A549 treated with AZD9567 at 1 μM for 4 hours (cell line): Measurements from ENCODE around the gene SPATA24. TPM values are rescaled to one million over a fixed set of nuclear protein-coding genes. Genes with fewer than 3 reads are reported as not detected.

Experiments
- total RNA-seq: library from RNA; stranded (reverse); fragments of 200-300 nt; extraction: Qiagen RNA extraction; gene quantifications from 5 replicates; pipeline ENCODE4 v1.2.3, GENCODE V29; 2022; ENCODE audit not compliant: insufficient read depth

Gene SPATA24
- total RNA-seq, result 3.0 to 5.7 TPM (median 5.0 TPM) in 5 replicates

DNA sequence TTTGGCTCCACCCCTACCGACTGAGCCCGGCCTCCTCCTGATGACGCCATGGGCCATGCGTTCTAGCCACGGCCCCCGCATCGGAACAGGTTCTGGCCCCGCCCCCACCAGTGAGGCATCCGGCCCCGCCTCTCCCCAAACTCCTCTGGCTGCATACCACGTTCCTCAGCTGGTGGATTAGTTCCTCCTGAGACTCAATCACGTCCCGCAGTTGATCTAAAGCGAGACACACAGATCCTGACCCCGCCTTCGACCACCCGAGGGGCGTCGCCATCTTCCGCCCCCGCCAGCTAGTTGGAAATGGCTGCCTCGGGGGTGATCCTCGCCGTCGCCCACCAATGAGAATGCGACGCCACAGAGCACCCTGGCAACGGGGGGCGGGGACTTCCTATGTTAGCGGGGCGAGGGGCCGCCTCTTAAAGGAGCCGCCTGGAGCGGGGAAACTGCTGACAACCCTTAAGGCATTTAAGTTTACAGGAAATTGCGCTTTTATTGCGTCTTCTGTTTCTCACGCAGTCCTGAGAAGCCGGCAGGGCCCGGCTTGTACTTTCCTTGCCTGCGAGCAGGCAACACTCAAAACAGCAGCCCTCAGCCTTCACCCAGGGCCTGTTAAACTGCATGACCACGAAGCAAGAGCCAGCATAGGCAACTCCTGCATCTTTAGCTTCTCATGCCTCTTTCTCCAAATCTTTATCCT is at the start of gene SPATA24:
TSS of gene SPATA24 (minus strand) at position 303 of the 697 bp plus-strand sequence. CDS start at position 274, 29 bp downstream.

DNA sequence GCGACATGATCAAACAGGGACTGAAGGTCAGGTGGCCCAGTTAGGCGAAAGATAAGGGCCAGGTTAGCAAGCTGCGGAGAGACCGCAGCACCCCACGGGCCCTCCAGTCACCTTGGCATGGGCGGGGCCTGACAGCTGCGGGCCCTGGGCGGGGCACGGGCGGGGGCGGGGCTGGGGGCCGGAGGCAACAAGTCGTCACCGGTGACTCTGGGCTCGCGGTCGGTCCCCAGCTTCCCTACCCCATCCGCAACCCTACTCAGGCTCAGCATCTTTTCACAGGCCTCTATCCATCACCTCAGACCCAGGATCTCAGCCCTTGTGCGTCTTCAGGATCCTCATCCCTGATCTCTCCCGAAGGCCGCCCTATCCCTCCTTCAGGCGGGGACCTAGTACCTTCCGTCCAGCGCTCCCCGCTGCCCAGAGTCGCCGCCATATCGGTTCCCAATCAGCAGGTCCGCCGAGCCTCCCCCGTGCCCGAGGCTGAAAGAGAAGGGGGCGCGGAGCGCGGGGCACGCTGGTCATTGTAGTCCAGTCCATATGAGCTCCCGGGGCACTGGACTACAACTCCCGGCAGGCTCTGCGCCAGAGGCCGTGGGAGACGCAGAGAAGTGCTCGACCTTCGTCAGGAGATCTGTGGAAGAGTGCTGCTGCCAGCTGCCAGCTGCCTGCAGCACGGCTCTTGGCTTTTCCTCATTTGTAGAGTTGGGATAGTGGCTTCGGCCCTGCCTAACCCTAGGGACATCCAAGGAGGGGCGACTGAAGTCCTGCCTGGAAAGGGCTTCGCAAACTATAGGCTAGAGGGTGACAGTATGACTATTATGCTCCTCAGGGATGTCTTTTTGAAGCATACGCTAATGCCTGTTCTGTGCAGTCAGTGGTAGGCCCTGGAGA is 35.4 kb upstream of the SPATA24 start, which contains the start of gene DNAJC18:
TSS of gene DNAJC18 (minus strand) at position 513 of the 891 bp plus-strand sequence. CDS start at position 433, 80 bp downstream.

GRCh38 chr5:139394654-139395566 is 9.0 kb downstream of the SPATA24 start, which contains the start of gene PROB1:
Gene PROB1 (minus strand): TSS chr5:139395104. CDS start chr5:139395081, 23 bp downstream.

GRCh38 chr5:139389701-139390638 is 13.9 kb downstream of the SPATA24 start, which contains the start of gene MZB1:
Gene MZB1 (minus strand): TSS chr5:139389913. CDS start chr5:139389856, 57 bp downstream.

DNA sequence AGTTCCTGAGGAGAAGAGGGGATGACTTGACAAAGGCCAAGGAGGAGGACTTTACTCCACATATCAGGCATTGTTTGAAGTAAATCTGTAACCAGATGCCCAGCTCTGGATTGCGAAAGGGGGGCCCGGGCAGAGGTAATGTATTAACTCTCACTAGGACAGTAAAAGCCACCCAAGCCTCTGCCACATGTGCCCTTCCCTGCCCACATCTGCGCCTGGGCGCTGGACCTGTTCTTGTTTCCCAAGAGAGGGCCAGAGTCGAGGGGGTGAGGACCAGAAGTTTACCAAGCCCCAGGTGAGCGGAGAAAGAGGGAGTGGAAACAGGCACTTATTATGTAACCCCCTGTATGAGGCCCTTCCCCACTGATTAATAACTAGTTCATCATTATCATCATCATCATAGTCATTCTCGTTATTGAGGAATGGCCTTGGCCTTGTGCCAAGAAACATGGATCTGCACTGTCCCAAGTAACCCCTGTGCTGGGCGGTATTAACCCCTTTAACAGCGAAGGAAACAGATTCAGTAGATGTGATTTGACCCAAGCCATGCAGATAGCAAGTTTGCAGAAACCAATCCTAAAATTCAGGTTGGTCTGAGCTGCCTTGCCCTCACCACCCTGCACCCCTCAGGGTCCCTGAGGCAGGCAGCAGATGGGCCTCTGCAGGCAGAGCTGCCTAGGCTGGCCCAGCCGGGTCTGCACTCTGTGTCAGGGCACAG is 20.5 kb downstream of the SPATA24 start, which contains the start of gene SLC23A1:
TSS of gene SLC23A1 (minus strand) at position 23 of the 718 bp plus-strand sequence. CDS start 44 bp downstream, outside the sequence.

Other genes with a start within 250 kb of the SPATA24 start
- gene SIL1, start 205.7 kb downstream of the SPATA24 start, total RNA-seq, result 23.6 to 30.9 TPM (median 24.8 TPM) in 5 replicates
- 136 to 195 TPM (median 189 TPM) in 5 replicates for gene MATR3, start 110.3 kb downstream of the SPATA24 start, total RNA-seq
- gene PAIP2, start 62.2 kb downstream of the SPATA24 start, total RNA-seq, result 81.4 to 98.0 TPM (median 87.0 TPM) in 5 replicates
- 1.1 to 1.9 TPM (median 1.6 TPM) in 4 of 5 replicates, not detected in the other for gene SLC23A1, start 20.8 kb downstream of the SPATA24 start, total RNA-seq
- 0.09 TPM in 1 of 5 replicates, not detected in the others for gene MZB1, start 14.2 kb downstream of the SPATA24 start, total RNA-seq
- gene PROB1, start 9.0 kb downstream of the SPATA24 start, total RNA-seq, result 0.16 to 0.31 TPM (median 0.28 TPM) in 4 of 5 replicates, not detected in the other
- gene DNAJC18, start 35.4 kb upstream of the SPATA24 start, total RNA-seq, result 5.7 to 9.2 TPM (median 8.6 TPM) in 5 replicates
- not detected in 5 replicates for gene ECSCR, start 58.7 kb upstream of the SPATA24 start, total RNA-seq
- gene SMIM33, start 66.9 kb upstream of the SPATA24 start, total RNA-seq, result not detected in 5 replicates
- gene STING1, start 78.7 kb upstream of the SPATA24 start, total RNA-seq, result 0.63 to 1.00 TPM (median 0.80 TPM) in 4 of 5 replicates, not detected in the other
- gene UBE2D2, start 157.2 kb upstream of the SPATA24 start, total RNA-seq, result 136 to 182 TPM (median 171 TPM) in 5 replicates
- 8.9 to 15.1 TPM (median 14.9 TPM) in 5 replicates for gene CXXC5, start 244.3 kb upstream of the SPATA24 start, total RNA-seq